Endodermal cell (in vitro differentiated cells): Measurements from ENCODE around the gene INHBB. TPM values are rescaled to one million over a fixed set of nuclear protein-coding genes. Genes with fewer than 3 reads are reported as not detected.

ENCODE experiments used
- DNase-seq: peaks from one replicate; pipeline ENCODE4 v3.0.0-alpha.2; 2017
- H3K27ac ChIP-seq: 2 replicates; pipeline ENCODE4 v1.5.1; 2013; ENCODE audit warnings: mild to moderate bottlenecking, low read depth, low read length, moderate library complexity
- H3K27me3 ChIP-seq: 2 replicates; pipeline ENCODE4 v1.6.1; 2013; ENCODE audit warnings: mild to moderate bottlenecking, low read length, moderate library complexity; ENCODE audit not compliant: insufficient read depth, control insufficient read depth, poor library complexity, severe bottlenecking
- H3K36me3 ChIP-seq: 2 replicates; pipeline ENCODE4 v1.7.0; 2013; ENCODE audit warnings: mild to moderate bottlenecking, low read length, moderate library complexity; ENCODE audit not compliant: control insufficient read depth, insufficient read depth
- H3K4me1 ChIP-seq: one replicate; pipeline ENCODE4 v1.7.0; 2013; ENCODE audit warnings: low read length; ENCODE audit not compliant: control insufficient read depth, insufficient read depth
- H3K4me3 ChIP-seq: 2 replicates; pipeline ENCODE4 v1.5.1; 2013; ENCODE audit warnings: mild to moderate bottlenecking, low read length, moderate library complexity
- H3K9ac ChIP-seq: 2 replicates; pipeline ENCODE4 v1.6.1; 2013; ENCODE audit warnings: mild to moderate bottlenecking, low read length, moderate library complexity; ENCODE audit not compliant: poor library complexity, severe bottlenecking; ENCODE audit errors: extremely low read depth
- H3K9me3 ChIP-seq: 2 replicates; pipeline ENCODE4 v1.6.1; 2013; ENCODE audit warnings: mild to moderate bottlenecking, low read length, moderate library complexity; ENCODE audit not compliant: control insufficient read depth
- H3K27ac Mint-ChIP-seq: 2 replicates; pipeline ENCODE4 v1.8.0; 2020; ENCODE audit warnings: mixed read lengths
- H3K27me3 Mint-ChIP-seq: 2 replicates; pipeline ENCODE4 v1.8.0; 2021; ENCODE audit warnings: mild to moderate bottlenecking, mixed read lengths; ENCODE audit not compliant: insufficient read depth
- H3K36me3 Mint-ChIP-seq: 2 replicates; pipeline ENCODE4 v1.8.0; 2020; ENCODE audit warnings: low read depth, mixed read lengths
- H3K4me1 Mint-ChIP-seq: 2 replicates; pipeline ENCODE4 v1.8.0; 2020; ENCODE audit warnings: mixed read lengths
- H3K4me3 Mint-ChIP-seq: 2 replicates; pipeline ENCODE4 v1.8.0; 2020; ENCODE audit warnings: mild to moderate bottlenecking, moderate library complexity, mixed read lengths
- H3K9me3 Mint-ChIP-seq: 2 replicates; pipeline ENCODE4 v1.8.0; 2020; ENCODE audit warnings: mild to moderate bottlenecking, mixed read lengths
- WGBS, 2 experiments: methylation state at CpG; one replicate each; pipeline versions ENCODE4 v1.1.5 to v1.1.7; 2013; ENCODE audit warnings: missing lambda C conversion rate in 2 of 2, mixed read lengths in 1 of 2; ENCODE audit not compliant: insufficient coverage in 1 of 2, insufficient read length in 1 of 2; 5-methylcytosine and 5-hydroxymethylcytosine counted together
- total RNA-seq, 2 donors: library from RNA; stranded (reverse); fragmentation: NEBNext Ultra II Directional in 1 of 2; extraction: Animal tissue kit (Norgen Biotek cat#: 25700) in 1 of 2; gene quantifications; 2 replicates in 1 of 2; 3 replicates in 1 of 2; pipeline ENCODE4 v1.2.1, GENCODE V29; 2021
- TF ChIP-seq, protein P1 (sequence below): fragments of 200-600 bp; sonication (generic); conservative IDR thresholded peaks from 2 replicates; pipeline ENCODE4 v1.5.0; 2021; ENCODE audit warnings: antibody characterized with exemption, mild to moderate bottlenecking

INHBB gene
- total RNA-seq, 2 donors from 2014 or later: not detected

- H3K4me1 Mint-ChIP-seq: no peaks in the 10 kb centered on the region
- H3K27me3 Mint-ChIP-seq: peaks cover 12% of the 10 kb centered on the region
- H3K36me3 Mint-ChIP-seq: no peaks in the 10 kb centered on the region
- H3K4me3 Mint-ChIP-seq: no peak overlapping the region
- Histone ChIP-seq H3K4me3 (no peak overlapping the region), H3K9ac (no peak overlapping the region), H3K4me1 (no peaks in the 10 kb centered on the region), H3K36me3 (no peaks in the 10 kb centered on the region), H3K9me3 (no peaks in the 10 kb centered on the region), H3K27ac (no peak overlapping the region), H3K27me3 (no peaks in the 10 kb centered on the region)
- no peak for DNase-seq
- no peak overlapping the region for H3K27ac Mint-ChIP-seq
- TF ChIP-seq, protein P1, sequence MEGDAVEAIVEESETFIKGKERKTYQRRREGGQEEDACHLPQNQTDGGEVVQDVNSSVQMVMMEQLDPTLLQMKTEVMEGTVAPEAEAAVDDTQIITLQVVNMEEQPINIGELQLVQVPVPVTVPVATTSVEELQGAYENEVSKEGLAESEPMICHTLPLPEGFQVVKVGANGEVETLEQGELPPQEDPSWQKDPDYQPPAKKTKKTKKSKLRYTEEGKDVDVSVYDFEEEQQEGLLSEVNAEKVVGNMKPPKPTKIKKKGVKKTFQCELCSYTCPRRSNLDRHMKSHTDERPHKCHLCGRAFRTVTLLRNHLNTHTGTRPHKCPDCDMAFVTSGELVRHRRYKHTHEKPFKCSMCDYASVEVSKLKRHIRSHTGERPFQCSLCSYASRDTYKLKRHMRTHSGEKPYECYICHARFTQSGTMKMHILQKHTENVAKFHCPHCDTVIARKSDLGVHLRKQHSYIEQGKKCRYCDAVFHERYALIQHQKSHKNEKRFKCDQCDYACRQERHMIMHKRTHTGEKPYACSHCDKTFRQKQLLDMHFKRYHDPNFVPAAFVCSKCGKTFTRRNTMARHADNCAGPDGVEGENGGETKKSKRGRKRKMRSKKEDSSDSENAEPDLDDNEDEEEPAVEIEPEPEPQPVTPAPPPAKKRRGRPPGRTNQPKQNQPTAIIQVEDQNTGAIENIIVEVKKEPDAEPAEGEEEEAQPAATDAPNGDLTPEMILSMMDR: no peak
- no peaks in the 10 kb centered on the region for H3K9me3 Mint-ChIP-seq
- 93% methylated on average over 8 to 10 of the region's 10 CpGs for WGBS, 2 experiments
Observed at GRCh38 chr2:120321721-120322284, 24.1 kb upstream of the INHBB start.

DNA sequence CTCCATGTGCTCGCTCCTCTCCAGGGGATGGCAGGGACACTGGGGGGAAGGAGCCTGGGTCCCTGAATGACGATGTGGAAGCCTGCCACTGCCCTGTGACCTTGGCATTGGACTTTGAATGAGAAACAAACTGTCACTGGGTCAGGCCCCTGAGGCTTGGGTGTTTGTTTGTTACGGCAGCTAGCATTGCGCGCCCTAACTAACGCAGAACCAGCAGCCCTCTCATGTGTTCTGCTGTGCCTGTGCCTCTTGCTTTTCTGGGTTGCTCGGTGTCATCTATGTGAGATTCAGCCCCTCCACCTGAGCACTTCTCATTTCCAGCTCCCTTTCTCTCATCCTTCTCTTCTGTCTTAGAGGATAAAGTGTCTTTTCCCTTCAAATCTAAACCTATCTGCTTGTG lies 23.6 kb upstream of the INHBB start:
- no peak overlapping the region for H3K4me3 Mint-ChIP-seq
- H3K36me3 ChIP-seq: no peaks in the 10 kb centered on the region
- H3K4me1 Mint-ChIP-seq: no peaks in the 10 kb centered on the region
- DNase-seq: no peak
- H3K4me3 ChIP-seq: no peak overlapping the region
- no peaks in the 10 kb centered on the region for H3K27me3 ChIP-seq
- H3K27ac Mint-ChIP-seq: no peak overlapping the region
- no peak overlapping the region for H3K27ac ChIP-seq
- no peaks in the 10 kb centered on the region for H3K9me3 ChIP-seq
- TF ChIP-seq, protein P1: no peak
- no peaks in the 10 kb centered on the region for H3K36me3 Mint-ChIP-seq
- 87 to 96% methylated on average over 7 of the region's 7 CpGs for WGBS, 2 experiments
- H3K9me3 Mint-ChIP-seq: no peaks in the 10 kb centered on the region
- H3K27me3 Mint-ChIP-seq: peaks cover 14% of the 10 kb centered on the region
- H3K4me1 ChIP-seq: no peaks in the 10 kb centered on the region
- no peak overlapping the region for H3K9ac ChIP-seq

GRCh38 chr2:120323214-120323613 lies 22.7 kb upstream of the INHBB start:
- Histone ChIP-seq H3K9ac (no peak overlapping the region), H3K4me1 (no peaks in the 10 kb centered on the region), H3K36me3 (no peaks in the 10 kb centered on the region), H3K4me3 (no peak overlapping the region), H3K9me3 (no peaks in the 10 kb centered on the region), H3K27me3 (no peaks in the 10 kb centered on the region), H3K27ac (no peak overlapping the region)
- Mint-ChIP-seq H3K4me3 (no peak overlapping the region), H3K9me3 (no peaks in the 10 kb centered on the region), H3K27ac (no peak overlapping the region), H3K4me1 (no peaks in the 10 kb centered on the region), H3K27me3 (peaks cover 22% of the 10 kb centered on the region), H3K36me3 (no peaks in the 10 kb centered on the region)
- no peak for DNase-seq
- TF ChIP-seq, protein P1: no peak
- 90 to 96% methylated on average over 9 to 10 of the region's 10 CpGs for WGBS, 2 experiments
